PC-9 (cell line): Measurements from ENCODE around the gene RBMX. TPM values are rescaled to one million over a fixed set of nuclear protein-coding genes. Genes with fewer than 3 reads are reported as not detected.
"Not testable (repeated sequence)": the region's sequence is repeated elsewhere in the genome, so short reads cannot be mapped to it uniquely, and the experiment has no call there.

Experiments
- BruUV-seq: library from RNA; stranded (reverse); fragments of 400-500 nt; replicated peaks from 2 replicates; lab custom pipeline; 2021; lab: Mats Ljungman, UMichigan
- CTCF ChIA-PET: fragments of 300-600 bp; sonication (Branson Sonifier 250); formaldehyde crosslinking; loops from one replicate; lab custom pipeline; 2022; ENCODE audit warnings: antibody characterized with exemption; lab: Charles Lee
- POLR2A ChIA-PET: fragments of 300-600 bp; sonication (Branson Sonifier 250); formaldehyde crosslinking; loops from one replicate; lab custom pipeline; 2022; ENCODE audit warnings: antibody characterized with exemption; ENCODE audit not compliant: unreplicated experiment; lab: Charles Lee
- DNase-seq, 2 experiments: peaks; one replicate each; pipeline versions ENCODE4 v3.0.0 to v3.0.0-alpha.2; 2015 to 2022; ENCODE audit warnings: mixed read lengths in 1 of 2
- H2AFZ ChIP-seq: fragments of 200-600 bp; sonication (generic); 2 replicates; pipeline ENCODE4 v1.8.1; 2017; ENCODE audit warnings: antibody characterized with exemption
- H3F3A ChIP-seq: fragments of 200-600 bp; sonication (generic); 2 replicates; pipeline ENCODE4 v1.8.1; 2017; ENCODE audit warnings: antibody characterized with exemption, mild to moderate bottlenecking, low read depth; ENCODE audit not compliant: insufficient read depth
- H3K27ac ChIP-seq: fragments of 200-600 bp; sonication (generic); 2 replicates; pipeline ENCODE4 v1.6.1; 2016; ENCODE audit warnings: mixed run types
- H3K27me3 ChIP-seq: fragments of 200-600 bp; sonication (generic); 2 replicates; pipeline ENCODE4 v1.6.1; 2016; ENCODE audit warnings: low read depth, mixed run types; ENCODE audit not compliant: insufficient read depth
- H3K36me3 ChIP-seq: fragments of 200-600 bp; sonication (generic); 2 replicates; pipeline ENCODE4 v1.6.1; 2016; ENCODE audit warnings: low read depth, mixed run types
- H3K4me1 ChIP-seq: fragments of 200-600 bp; sonication (generic); replicated peaks from 2 replicates; pipeline ENCODE4 v1.6.1; 2016; ENCODE audit warnings: mixed run types; ENCODE audit not compliant: insufficient read depth
- H3K4me2 ChIP-seq: fragments of 200-600 bp; sonication (generic); 2 replicates; pipeline ENCODE4 v1.6.1; 2017; ENCODE audit warnings: mixed run types
- H3K4me3 ChIP-seq: fragments of 200-600 bp; sonication (generic); 2 replicates; pipeline ENCODE4 v1.6.1; 2016; ENCODE audit warnings: mixed run types
- H3K79me2 ChIP-seq: fragments of 200-600 bp; sonication (generic); 2 replicates; pipeline ENCODE4 v1.6.1; 2017; ENCODE audit warnings: low read depth, mixed run types
- H3K9me2 ChIP-seq: fragments of 200-600 bp; sonication (generic); 2 replicates; pipeline ENCODE4 v1.8.1; 2017; ENCODE audit warnings: mild to moderate bottlenecking; ENCODE audit not compliant: insufficient read depth
- H3K9me3 ChIP-seq: fragments of 200-600 bp; sonication (generic); 2 replicates; pipeline ENCODE4 v1.8.1; 2016; ENCODE audit warnings: low read depth; ENCODE audit not compliant: insufficient read depth
- H4K20me1 ChIP-seq: fragments of 200-600 bp; sonication (generic); 2 replicates; pipeline ENCODE4 v1.8.1; 2017; ENCODE audit not compliant: insufficient read depth
- EZH2 ChIP-seq: fragments of 200-600 bp; sonication (generic); IDR thresholded peaks from 2 replicates; pipeline ENCODE4 v1.8.0; 2017; ENCODE audit warnings: antibody characterized with exemption, low read depth
- intact Hi-C: fragments of 100-400 bp; cut with micrococcal nuclease; formaldehyde crosslinking; loops from one replicate; pipeline ENCODE4 v1.10.0; 2022; ENCODE audit not compliant: unreplicated experiment
- total RNA-seq: library from RNA; stranded (reverse); gene quantifications from 2 replicates; pipeline ENCODE4 v1.2.3, GENCODE V29; 2021
- TF ChIP-seq, protein P1 (sequence below): fragments of 200-600 bp; sonication (generic); conservative IDR thresholded peaks from 2 replicates; pipeline ENCODE4 v1.6.1; 2017; ENCODE audit warnings: mixed run types, antibody characterized with exemption, mild to moderate bottlenecking, moderate library complexity

The RBMX gene
- total RNA-seq, 1 experiment from 2014 or later = 275 TPM

DNA sequence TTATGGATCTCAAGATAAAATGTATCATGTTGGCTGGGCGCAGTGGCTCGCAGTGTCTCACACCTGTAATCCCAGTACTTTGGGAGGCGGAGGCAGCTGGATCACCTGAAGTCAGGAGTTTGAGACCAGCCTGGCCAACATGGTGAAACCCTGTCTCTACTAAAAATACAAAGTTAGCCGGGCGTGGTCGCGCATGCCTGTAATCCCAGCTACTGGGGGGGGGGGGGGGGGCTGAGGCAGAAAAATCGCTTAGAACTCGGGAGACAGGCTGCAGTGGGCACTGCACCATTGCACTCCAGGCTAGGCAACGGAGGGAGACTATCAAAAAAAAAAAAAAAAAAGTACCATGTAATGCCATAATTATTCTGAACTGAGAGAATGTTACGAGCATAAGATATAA, 2.1 kb downstream of the RBMX start:
- Histone ChIP-seq H3F3A (peaks cover 43% of the 10 kb centered on the region; the same call in 1 of the 2 replicates), H2AFZ (no peak overlapping the region), H3K36me3 (peaks cover 51% of the 10 kb centered on the region), H3K79me2 (peaks cover 60% of the 10 kb centered on the region), H3K27ac (no peak overlapping the region), H4K20me1 (peaks cover 28% of the 10 kb centered on the region), H3K4me3 (peak overlapping the region; percentile 97), H3K4me2 (peak overlapping the region; percentile 81), H3K9me3 (no peaks in the 10 kb centered on the region), H3K4me1 (peaks cover 4% of the 10 kb centered on the region; the same call in 1 of the 2 replicates), H3K9me2 (no peaks in the 10 kb centered on the region), H3K27me3 (no peaks in the 10 kb centered on the region)
- ChIA-PET CTCF (no interaction called here), POLR2A (interaction anchor here (1.4 kb wide), 1 partner anchor 31 kb away, joined by 3 read pairs; no protein-coding TSS in a partner anchor)
- DNase-seq = no peak
- intact Hi-C loops = loop anchor here (2.0 kb wide), 1 partner anchor 46 kb away; no protein-coding TSS in a partner anchor
- no TSS peak for BruUV-seq
- no peak for TF ChIP-seq EZH2

- H4K20me1 ChIP-seq = peaks cover 40% of the 10 kb centered on the region
- H3K27me3 ChIP-seq, H3K9me2 ChIP-seq, CTCF ChIA-PET, intact Hi-C loops, H3K27ac ChIP-seq, H3K4me3 ChIP-seq, H3K4me2 ChIP-seq, H3K9me3 ChIP-seq, POLR2A ChIA-PET, BruUV-seq, H3K4me1 ChIP-seq, H2AFZ ChIP-seq, DNase-seq: not testable (repeated sequence)
- peaks cover 79% of the 10 kb centered on the region; the same call in 1 of the 2 replicates for H3F3A ChIP-seq
- H3K36me3 ChIP-seq = peaks cover 82% of the 10 kb centered on the region
- H3K79me2 ChIP-seq = peaks cover 64% of the 10 kb centered on the region
Observed at GRCh38 chrX:136874114-136874513, 6.4 kb downstream of the RBMX start.

DNA sequence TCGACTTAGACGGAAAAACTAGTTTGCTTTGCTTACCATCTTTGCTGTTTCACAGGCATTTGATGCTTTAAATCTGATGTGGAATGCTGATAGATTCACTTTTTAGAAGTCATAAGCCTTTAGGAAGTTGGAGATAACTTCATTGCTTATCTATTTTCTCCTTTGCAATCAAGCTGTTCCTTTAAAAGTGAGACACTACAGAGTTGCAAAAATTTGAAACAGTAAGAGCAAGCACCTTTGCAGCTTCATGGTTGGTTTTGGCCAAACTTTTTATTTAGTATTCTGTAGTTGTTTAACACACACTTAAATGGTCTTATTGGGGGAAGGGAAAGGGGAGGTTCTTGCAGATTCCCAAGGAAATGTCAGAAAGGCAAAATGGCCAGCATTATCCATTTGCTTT, 7.3 kb downstream of the RBMX start:
- intact Hi-C loops, H3K4me1 ChIP-seq, CTCF ChIA-PET, H2AFZ ChIP-seq, BruUV-seq, H3K4me3 ChIP-seq, H3K9me3 ChIP-seq, H3K27ac ChIP-seq, H3K27me3 ChIP-seq, DNase-seq, H3K9me2 ChIP-seq, H3K4me2 ChIP-seq, POLR2A ChIA-PET: not testable (repeated sequence)
- H3F3A ChIP-seq = peaks cover 88% of the 10 kb centered on the region
- H4K20me1 ChIP-seq = peaks cover 45% of the 10 kb centered on the region
- peaks cover 62% of the 10 kb centered on the region for H3K79me2 ChIP-seq
- peaks cover 82% of the 10 kb centered on the region for H3K36me3 ChIP-seq

DNA sequence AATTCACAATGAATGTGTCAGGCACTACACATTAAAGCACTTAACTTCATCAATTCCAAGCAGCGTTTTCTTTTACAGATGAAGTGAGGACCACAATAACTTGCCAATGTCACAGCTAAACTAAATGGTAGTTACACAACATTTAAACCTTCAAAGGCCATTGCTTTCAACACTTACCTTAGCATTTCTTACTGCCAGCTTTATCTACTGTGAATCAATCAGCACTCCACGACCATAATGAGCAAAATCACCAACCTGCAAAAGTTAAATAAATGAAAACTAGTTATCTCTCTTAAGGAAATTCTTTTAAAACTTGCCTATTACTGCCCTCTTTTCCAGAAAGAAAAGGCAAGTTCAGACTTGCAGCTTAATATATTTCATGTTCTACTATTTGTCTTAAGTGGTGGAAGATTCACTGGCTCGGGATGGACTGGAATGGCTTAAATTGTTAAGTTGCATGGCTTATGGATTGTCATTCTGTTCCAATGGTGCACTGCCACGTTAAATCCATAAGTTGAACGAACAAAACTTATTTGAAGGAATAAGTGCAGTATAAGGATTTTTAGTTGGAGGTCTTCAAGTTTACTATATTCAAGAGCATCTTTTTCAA, 8.3 kb downstream of the RBMX start:
- H3K9me3 ChIP-seq = no peaks in the 10 kb centered on the region
- CTCF ChIA-PET = no interaction called here
- H3K4me1 ChIP-seq = no peaks in the 10 kb centered on the region
- intact Hi-C loops = no loop called here
- H3K36me3 ChIP-seq = peaks cover 78% of the 10 kb centered on the region
- H3K27ac ChIP-seq = no peak overlapping the region
- peaks cover 54% of the 10 kb centered on the region for H4K20me1 ChIP-seq
- no peaks in the 10 kb centered on the region for H3K27me3 ChIP-seq
- H3K9me2 ChIP-seq = no peaks in the 10 kb centered on the region
- POLR2A ChIA-PET = interaction anchor here (1.0 kb wide), 1 partner anchor 9 kb away, joined by 12 read pairs; no protein-coding TSS in a partner anchor
- peaks cover 85% of the 10 kb centered on the region for H3F3A ChIP-seq
- no peak for DNase-seq
- H2AFZ ChIP-seq = no peak overlapping the region
- peaks cover 55% of the 10 kb centered on the region; the same call in 1 of the 2 replicates for H3K79me2 ChIP-seq
- TF ChIP-seq, protein P1, sequence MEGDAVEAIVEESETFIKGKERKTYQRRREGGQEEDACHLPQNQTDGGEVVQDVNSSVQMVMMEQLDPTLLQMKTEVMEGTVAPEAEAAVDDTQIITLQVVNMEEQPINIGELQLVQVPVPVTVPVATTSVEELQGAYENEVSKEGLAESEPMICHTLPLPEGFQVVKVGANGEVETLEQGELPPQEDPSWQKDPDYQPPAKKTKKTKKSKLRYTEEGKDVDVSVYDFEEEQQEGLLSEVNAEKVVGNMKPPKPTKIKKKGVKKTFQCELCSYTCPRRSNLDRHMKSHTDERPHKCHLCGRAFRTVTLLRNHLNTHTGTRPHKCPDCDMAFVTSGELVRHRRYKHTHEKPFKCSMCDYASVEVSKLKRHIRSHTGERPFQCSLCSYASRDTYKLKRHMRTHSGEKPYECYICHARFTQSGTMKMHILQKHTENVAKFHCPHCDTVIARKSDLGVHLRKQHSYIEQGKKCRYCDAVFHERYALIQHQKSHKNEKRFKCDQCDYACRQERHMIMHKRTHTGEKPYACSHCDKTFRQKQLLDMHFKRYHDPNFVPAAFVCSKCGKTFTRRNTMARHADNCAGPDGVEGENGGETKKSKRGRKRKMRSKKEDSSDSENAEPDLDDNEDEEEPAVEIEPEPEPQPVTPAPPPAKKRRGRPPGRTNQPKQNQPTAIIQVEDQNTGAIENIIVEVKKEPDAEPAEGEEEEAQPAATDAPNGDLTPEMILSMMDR = no peak
- no peak for TF ChIP-seq EZH2
- no peak overlapping the region for H3K4me2 ChIP-seq
- no peak overlapping the region for H3K4me3 ChIP-seq
- BruUV-seq = no TSS peak
